ENCODE measurements around the gene SLC7A1.

DNA sequence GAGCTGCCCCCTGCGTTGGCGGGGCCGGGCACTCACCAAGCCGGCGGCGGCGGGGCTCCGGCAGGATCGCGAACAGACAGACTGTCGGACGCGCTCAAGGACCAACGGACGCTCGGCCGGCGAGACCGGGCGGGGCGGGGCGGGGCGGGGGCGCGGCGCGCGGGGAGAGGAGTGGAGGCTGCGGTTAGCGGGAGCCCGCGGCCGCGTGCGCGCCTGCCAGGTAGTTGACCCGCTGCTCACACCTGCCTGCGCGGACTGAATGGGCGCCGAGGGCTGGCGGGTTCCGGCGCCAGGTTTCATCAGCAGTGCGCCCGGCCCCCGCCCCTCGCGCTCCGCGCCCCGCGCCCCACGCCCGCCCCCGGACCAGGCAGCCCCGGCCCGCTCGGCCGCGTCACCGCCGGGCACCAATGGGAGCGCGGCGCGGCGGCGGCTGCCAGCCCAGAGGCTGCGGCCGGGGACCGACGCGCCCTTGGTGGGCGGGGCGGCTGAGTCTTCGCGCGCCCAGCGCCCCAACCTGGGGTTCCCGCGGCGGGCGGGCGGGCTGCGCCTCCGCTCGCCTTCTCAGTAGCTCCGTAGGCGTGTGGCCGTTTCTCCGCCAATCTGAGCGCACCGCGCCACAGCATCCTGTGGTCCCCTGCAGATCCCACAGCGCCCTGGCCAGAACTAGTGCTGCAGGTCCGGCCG is at the start of gene SLC7A1:
- TF ChIP-seq POLR2A (IDR thresholded peaks at IDR 0.05), result no peak
- TF ChIP-seq, protein P1, sequence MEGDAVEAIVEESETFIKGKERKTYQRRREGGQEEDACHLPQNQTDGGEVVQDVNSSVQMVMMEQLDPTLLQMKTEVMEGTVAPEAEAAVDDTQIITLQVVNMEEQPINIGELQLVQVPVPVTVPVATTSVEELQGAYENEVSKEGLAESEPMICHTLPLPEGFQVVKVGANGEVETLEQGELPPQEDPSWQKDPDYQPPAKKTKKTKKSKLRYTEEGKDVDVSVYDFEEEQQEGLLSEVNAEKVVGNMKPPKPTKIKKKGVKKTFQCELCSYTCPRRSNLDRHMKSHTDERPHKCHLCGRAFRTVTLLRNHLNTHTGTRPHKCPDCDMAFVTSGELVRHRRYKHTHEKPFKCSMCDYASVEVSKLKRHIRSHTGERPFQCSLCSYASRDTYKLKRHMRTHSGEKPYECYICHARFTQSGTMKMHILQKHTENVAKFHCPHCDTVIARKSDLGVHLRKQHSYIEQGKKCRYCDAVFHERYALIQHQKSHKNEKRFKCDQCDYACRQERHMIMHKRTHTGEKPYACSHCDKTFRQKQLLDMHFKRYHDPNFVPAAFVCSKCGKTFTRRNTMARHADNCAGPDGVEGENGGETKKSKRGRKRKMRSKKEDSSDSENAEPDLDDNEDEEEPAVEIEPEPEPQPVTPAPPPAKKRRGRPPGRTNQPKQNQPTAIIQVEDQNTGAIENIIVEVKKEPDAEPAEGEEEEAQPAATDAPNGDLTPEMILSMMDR (IDR thresholded peaks at IDR 0.05), result no peak
